Prostate gland (tissue), 2 donors: ENCODE measurements around the gene SUCLG1. TPM values are rescaled to one million over a fixed set of nuclear protein-coding genes. Genes with fewer than 3 reads are reported as not detected.

Experiments used
- DNase-seq: peaks from one replicate; pipeline ENCODE4 v3.0.0-alpha.2; 2019; ENCODE audit warnings: low spot score
- H3K27ac ChIP-seq, 2 donors: fragments of 200-600 bp; sonication (generic); 2 replicates each; pipeline ENCODE4 v1.5.1; 2017 to 2019
- H3K27me3 ChIP-seq: fragments of 200-600 bp; sonication (generic); replicated peaks from 2 replicates; pipeline ENCODE4 v1.5.1; 2019; ENCODE audit not compliant: insufficient read depth
- H3K36me3 ChIP-seq, 2 donors: fragments of 200-600 bp; sonication (generic); 1 replicate in 1 of 2; 2 replicates in 1 of 2; pipeline versions ENCODE4 v1.5.1 to v1.8.1; 2017 to 2019
- H3K4me1 ChIP-seq: fragments of 200-600 bp; sonication (generic); replicated peaks from 2 replicates; pipeline ENCODE4 v1.5.1; 2019
- H3K4me3 ChIP-seq, 2 donors: fragments of 200-600 bp; sonication (generic); 2 replicates each; pipeline ENCODE4 v1.5.1; 2017 to 2019
- H3K9me3 ChIP-seq: fragments of 200-600 bp; sonication (generic); 2 replicates; pipeline ENCODE4 v1.5.1; 2017
- CTCF ChIP-seq, 4 experiments: fragments of 200-600 bp in 2 of 4; fragments of 450-650 bp in 2 of 4; sonication (generic) in 2 of 4; IDR thresholded peaks; 1 replicate in 3 of 4; 2 replicates in 1 of 4; pipeline ENCODE4 v1.5.1; 2016 to 2019; ENCODE audit warnings: antibody characterized with exemption in 4 of 4, mild to moderate bottlenecking in 2 of 4, moderate library complexity in 2 of 4
- POLR2A ChIP-seq: fragments of 450-650 bp; IDR thresholded peaks from one replicate; pipeline ENCODE4 v1.6.1; 2016; ENCODE audit warnings: antibody characterized with exemption, mild to moderate bottlenecking
- POLR2AphosphoS5 ChIP-seq: sonication (generic); formaldehyde crosslinking; IDR thresholded peaks from one replicate; pipeline ENCODE4 v1.6.1; 2017; ENCODE audit warnings: antibody characterized with exemption
- WGBS: methylation state at CpG from one replicate; pipeline ENCODE4 v1.1.5; 2018; 5-methylcytosine and 5-hydroxymethylcytosine counted together
- intact Hi-C: fragments of 100-400 bp; cut with DNase I; formaldehyde crosslinking; loops from one replicate; pipeline ENCODE4 v1.14.2; 2022
- total RNA-seq, 2 donors: library from RNA; depleted of rRNA; stranded (reverse); fragments of >200 nt; gene quantifications; one replicate each; pipeline ENCODE4 v1.1.0, GENCODE V29; 2016

Gene SUCLG1
- total RNA-seq, 2 donors from 2014 or later = 50.3 to 92.2 TPM

- Histone ChIP-seq H3K27ac (no peak overlapping the region), H3K9me3 (no peaks in the 10 kb centered on the region), H3K4me3 (no peak overlapping the region), H3K36me3 (no peaks in the 10 kb centered on the region), H3K4me1 (no peaks in the 10 kb centered on the region), H3K27me3 (no peaks in the 10 kb centered on the region)
- no peak for DNase-seq
- TF ChIP-seq POLR2A (no peak), POLR2AphosphoS5 (no peak), CTCF (IDR thresholded peaks at IDR 0.05) (no peak)
- WGBS = 92% methylated on average over 3 of the region's 3 CpGs
- intact Hi-C loops = no loop called here
These were observed 84.1 kb downstream of the SUCLG1 start for GRCh38 chr2:84375020-84375419.

- Histone ChIP-seq H3K9me3 (no peaks in the 10 kb centered on the region), H3K4me1 (no peaks in the 10 kb centered on the region), H3K27ac (no peak overlapping the region), H3K27me3 (no peaks in the 10 kb centered on the region), H3K4me3 (no peak overlapping the region), H3K36me3 (no peaks in the 10 kb centered on the region)
- intact Hi-C loops = no loop called here
- no peak for DNase-seq
- WGBS = 84% methylated on average over 5 of the region's 5 CpGs
- TF ChIP-seq POLR2A (no peak), POLR2AphosphoS5 (no peak), CTCF (IDR thresholded peaks at IDR 0.05) (no peak)
These were observed 85.2 kb downstream of the SUCLG1 start for GRCh38 chr2:84373866-84374265.

Other genes starting within 250 kb of the SUCLG1 start
- 1 to 10 TPM; 1.1 to 4.9 TPM for gene DNAH6, start 57.2 kb upstream of the SUCLG1 start, total RNA-seq